Right atrium auricular region (tissue), 2 donors: ENCODE results near the gene LONP2. TPM values are rescaled to one million over a fixed set of nuclear protein-coding genes. Genes with fewer than 3 reads are reported as not detected.

Experiments used
- DNase-seq: peaks from one replicate; pipeline ENCODE4 v3.0.0-alpha.2; 2019; ENCODE audit warnings: low spot score
- H3K27ac ChIP-seq, 2 donors: fragments of 200-600 bp; sonication (generic); 1 replicate in 1 of 2; 2 replicates in 1 of 2; pipeline ENCODE4 v1.5.1; 2016 to 2019
- H3K27me3 ChIP-seq, 2 donors: fragments of 200-600 bp; sonication (generic); one replicate each; pipeline versions ENCODE4 v1.5.1 to v1.6.0; 2017 to 2019
- H3K36me3 ChIP-seq: fragments of 200-600 bp; sonication (generic); one replicate; pipeline ENCODE4 v1.5.1; 2016
- H3K4me1 ChIP-seq, 2 donors: fragments of 200-600 bp; sonication (generic); one replicate each; pipeline versions ENCODE4 v1.5.1 to v1.6.0; 2017 to 2019
- H3K4me3 ChIP-seq, 2 donors: fragments of 200-600 bp; sonication (generic); 1 replicate in 1 of 2; 2 replicates in 1 of 2; pipeline ENCODE4 v1.5.1; 2017 to 2019; ENCODE audit warnings: mild to moderate bottlenecking in 1 of 2, moderate library complexity in 1 of 2
- H3K9me3 ChIP-seq, 2 donors: fragments of 200-600 bp; sonication (generic); one replicate each; pipeline ENCODE4 v1.5.1; 2019
- CTCF ChIP-seq, 2 donors: fragments of 200-600 bp; sonication (generic); IDR thresholded peaks; one replicate each; pipeline ENCODE4 v1.5.1; 2019; ENCODE audit warnings: antibody characterized with exemption in 2 of 2
- total RNA-seq, 2 donors: library from RNA; depleted of rRNA; stranded (reverse); fragments of >200 nt; gene quantifications; one replicate each; pipeline ENCODE4 v1.1.0, GENCODE V29; 2016

LONP2 gene
- total RNA-seq, 2 donors from 2014 or later = 37.2 to 48.9 TPM

GRCh38 chr16:48204825-48205151, 39.3 kb upstream of the LONP2 start:
- Histone ChIP-seq H3K4me3 (no peak overlapping the region), H3K4me1 (peaks cover 0 to 6% of the 10 kb centered on the region in 2 donors), H3K27ac (peak overlapping the region in 1 of 2 donors; percentile 19), H3K9me3 (no peaks in the 10 kb centered on the region), H3K27me3 (no peaks in the 10 kb centered on the region), H3K36me3 (no peaks in the 10 kb centered on the region)
- no peak for TF ChIP-seq CTCF (IDR thresholded peaks at IDR 0.05)
- no peak for DNase-seq

DNA sequence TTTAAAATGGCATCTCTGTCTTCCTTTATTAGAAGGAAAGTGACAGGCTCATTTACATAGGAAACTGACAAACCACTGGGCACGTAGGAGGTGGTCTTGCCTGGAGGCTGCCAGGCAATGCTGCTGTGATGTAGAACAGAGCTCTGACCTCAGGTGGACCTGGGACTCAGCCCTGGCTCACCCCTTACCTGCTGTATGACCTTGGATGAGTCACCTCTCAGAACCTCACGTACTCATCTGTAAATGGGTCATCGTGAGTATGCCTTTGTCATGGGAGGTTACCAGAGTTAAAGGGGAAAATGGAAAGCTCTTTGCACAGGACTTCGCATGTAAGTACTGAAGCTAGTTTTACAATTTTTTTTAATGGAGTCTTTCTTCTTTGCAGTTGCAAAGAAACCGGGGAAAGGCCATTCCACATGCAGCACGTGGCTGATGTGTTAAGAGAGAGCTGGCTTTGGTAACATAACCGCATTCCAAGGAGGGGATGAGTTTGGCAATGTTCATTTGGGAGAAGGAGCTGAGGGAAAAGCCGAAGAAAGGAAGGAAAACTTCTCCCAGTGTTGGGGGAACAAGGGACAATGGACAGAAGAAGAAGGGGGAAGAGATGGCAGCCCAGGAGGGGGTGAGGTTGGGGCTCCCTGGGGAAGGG, 37.4 kb upstream of the LONP2 start:
- Histone ChIP-seq H3K4me3 (no peak overlapping the region), H3K9me3 (no peaks in the 10 kb centered on the region), H3K4me1 (peaks cover 0 to 6% of the 10 kb centered on the region in 2 donors), H3K27me3 (no peaks in the 10 kb centered on the region), H3K27ac (no peak overlapping the region), H3K36me3 (no peaks in the 10 kb centered on the region)
- DNase-seq = no peak
- TF ChIP-seq CTCF (IDR thresholded peaks at IDR 0.05) = no peak

DNA sequence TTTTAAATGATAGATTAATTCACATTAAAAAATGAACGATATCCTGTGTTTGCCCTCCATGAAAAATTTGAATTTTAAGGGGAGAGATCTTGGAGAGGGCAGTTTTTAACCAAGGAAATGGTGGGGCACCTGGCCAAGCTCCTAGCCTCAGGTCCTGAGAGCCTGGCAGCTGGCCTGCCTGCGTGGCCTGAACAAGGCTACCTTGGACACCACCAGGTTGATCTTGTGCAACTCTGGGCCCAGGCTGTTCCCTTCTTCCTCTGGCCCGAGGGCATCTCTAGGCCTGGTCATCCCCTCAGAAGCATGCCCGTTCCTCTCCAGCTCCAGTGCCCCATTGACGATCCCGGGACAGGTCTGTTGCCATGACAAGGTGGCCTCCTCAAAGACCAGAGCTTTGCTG, 33.4 kb upstream of the LONP2 start:
- DNase-seq = no peak
- no peak for TF ChIP-seq CTCF (IDR thresholded peaks at IDR 0.05)
- H3K4me1 ChIP-seq = no peaks in the 10 kb centered on the region
- H3K27me3 ChIP-seq = no peaks in the 10 kb centered on the region
- H3K27ac ChIP-seq = no peak overlapping the region
- H3K4me3 ChIP-seq = no peak overlapping the region
- H3K9me3 ChIP-seq = no peaks in the 10 kb centered on the region
- no peaks in the 10 kb centered on the region for H3K36me3 ChIP-seq

DNA sequence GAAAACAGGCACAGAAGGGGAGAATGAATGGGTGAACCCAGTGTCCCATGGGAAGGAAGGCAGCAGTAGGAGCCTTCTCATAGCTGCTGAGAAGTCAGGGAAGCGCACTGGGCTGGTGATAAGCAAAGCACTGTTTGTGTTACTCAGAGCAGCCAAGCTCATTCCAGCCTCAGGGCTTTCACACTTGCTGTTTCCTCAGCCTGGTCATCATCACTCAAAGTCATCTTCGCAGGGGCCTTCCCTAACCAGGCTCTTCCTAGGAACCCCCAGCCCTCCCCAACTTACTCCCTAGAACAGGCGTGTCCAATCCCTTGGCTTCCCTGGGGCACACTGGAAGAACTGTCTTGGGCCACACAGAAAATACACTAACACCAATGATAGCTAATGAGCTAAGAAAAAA, 32.1 kb upstream of the LONP2 start:
- Histone ChIP-seq H3K27me3 (no peaks in the 10 kb centered on the region), H3K36me3 (no peaks in the 10 kb centered on the region), H3K4me1 (no peaks in the 10 kb centered on the region), H3K4me3 (no peak overlapping the region), H3K9me3 (no peaks in the 10 kb centered on the region), H3K27ac (no peak overlapping the region)
- TF ChIP-seq CTCF (IDR thresholded peaks at IDR 0.05) = no peak
- DNase-seq = no peak

DNA sequence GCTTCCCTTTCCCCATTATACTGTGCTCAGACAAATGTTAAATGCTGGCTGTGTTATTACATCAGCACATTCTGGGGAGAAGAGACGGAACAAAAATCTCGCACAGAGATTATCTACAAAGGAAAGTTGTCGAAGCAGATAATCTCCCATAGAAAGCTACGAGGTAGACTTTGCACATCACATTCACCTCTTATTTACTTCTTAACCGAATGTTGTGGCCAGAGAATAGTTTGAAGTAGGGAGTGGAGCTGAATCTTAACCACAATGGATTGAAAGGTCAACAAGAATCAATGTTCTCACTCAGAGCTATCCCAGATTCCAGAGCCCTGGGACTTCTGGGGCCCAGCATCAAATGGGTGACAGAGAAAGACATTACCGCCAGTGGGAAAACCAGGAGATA, 28.4 kb upstream of the LONP2 start:
- H3K4me3 ChIP-seq = no peak overlapping the region
- no peaks in the 10 kb centered on the region for H3K36me3 ChIP-seq
- no peaks in the 10 kb centered on the region for H3K9me3 ChIP-seq
- TF ChIP-seq CTCF (IDR thresholded peaks at IDR 0.05) = no peak
- H3K27ac ChIP-seq = no peak overlapping the region
- no peak for DNase-seq
- H3K4me1 ChIP-seq = no peaks in the 10 kb centered on the region
- H3K27me3 ChIP-seq = no peaks in the 10 kb centered on the region

- no peak for TF ChIP-seq CTCF (IDR thresholded peaks at IDR 0.05)
- Histone ChIP-seq H3K4me3 (no peak overlapping the region), H3K27me3 (no peaks in the 10 kb centered on the region), H3K9me3 (no peaks in the 10 kb centered on the region), H3K36me3 (no peaks in the 10 kb centered on the region), H3K4me1 (no peaks in the 10 kb centered on the region), H3K27ac (no peak overlapping the region)
- no peak for DNase-seq
These were observed 26.4 kb upstream of the LONP2 start for GRCh38 chr16:48217708-48218107.
